Right atrium auricular region (tissue), 2 donors: ENCODE results near the gene MAEA. TPM values are rescaled to one million over a fixed set of nuclear protein-coding genes. Genes with fewer than 3 reads are reported as not detected.
"Not testable (repeated sequence)": the region's sequence is repeated elsewhere in the genome, so short reads cannot be mapped to it uniquely, and the experiment has no call there.

Source experiments
- DNase-seq: peaks from one replicate; pipeline ENCODE4 v3.0.0-alpha.2; 2019; ENCODE audit warnings: low spot score
- H3K27ac ChIP-seq, 2 donors: fragments of 200-600 bp; sonication (generic); 1 replicate in 1 of 2; 2 replicates in 1 of 2; pipeline ENCODE4 v1.5.1; 2016 to 2019
- H3K27me3 ChIP-seq, 2 donors: fragments of 200-600 bp; sonication (generic); one replicate each; pipeline versions ENCODE4 v1.5.1 to v1.6.0; 2017 to 2019
- H3K36me3 ChIP-seq: fragments of 200-600 bp; sonication (generic); one replicate; pipeline ENCODE4 v1.5.1; 2016
- H3K4me1 ChIP-seq, 2 donors: fragments of 200-600 bp; sonication (generic); one replicate each; pipeline versions ENCODE4 v1.5.1 to v1.6.0; 2017 to 2019
- H3K4me3 ChIP-seq, 2 donors: fragments of 200-600 bp; sonication (generic); 1 replicate in 1 of 2; 2 replicates in 1 of 2; pipeline ENCODE4 v1.5.1; 2017 to 2019; ENCODE audit warnings: mild to moderate bottlenecking in 1 of 2, moderate library complexity in 1 of 2
- H3K9me3 ChIP-seq, 2 donors: fragments of 200-600 bp; sonication (generic); one replicate each; pipeline ENCODE4 v1.5.1; 2019
- total RNA-seq, 2 donors: library from RNA; depleted of rRNA; stranded (reverse); fragments of >200 nt; gene quantifications; one replicate each; pipeline ENCODE4 v1.1.0, GENCODE V29; 2016
- TF ChIP-seq, protein P1 (sequence below), 2 donors: fragments of 200-600 bp; sonication (generic); IDR thresholded peaks; one replicate each; pipeline ENCODE4 v1.5.1; 2019; ENCODE audit warnings: antibody characterized with exemption in 2 of 2

The MAEA gene
- total RNA-seq, 2 donors from 2014 or later, result 46.0 to 51.7 TPM

- Histone ChIP-seq H3K4me3 (no peak overlapping the region), H3K36me3 (peaks cover 65% of the 10 kb centered on the region), H3K27ac (no peak overlapping the region), H3K27me3 (no peaks in the 10 kb centered on the region), H3K4me1 (peaks cover 0 to 9% of the 10 kb centered on the region in 2 donors), H3K9me3 (no peaks in the 10 kb centered on the region)
- TF ChIP-seq, protein P1, sequence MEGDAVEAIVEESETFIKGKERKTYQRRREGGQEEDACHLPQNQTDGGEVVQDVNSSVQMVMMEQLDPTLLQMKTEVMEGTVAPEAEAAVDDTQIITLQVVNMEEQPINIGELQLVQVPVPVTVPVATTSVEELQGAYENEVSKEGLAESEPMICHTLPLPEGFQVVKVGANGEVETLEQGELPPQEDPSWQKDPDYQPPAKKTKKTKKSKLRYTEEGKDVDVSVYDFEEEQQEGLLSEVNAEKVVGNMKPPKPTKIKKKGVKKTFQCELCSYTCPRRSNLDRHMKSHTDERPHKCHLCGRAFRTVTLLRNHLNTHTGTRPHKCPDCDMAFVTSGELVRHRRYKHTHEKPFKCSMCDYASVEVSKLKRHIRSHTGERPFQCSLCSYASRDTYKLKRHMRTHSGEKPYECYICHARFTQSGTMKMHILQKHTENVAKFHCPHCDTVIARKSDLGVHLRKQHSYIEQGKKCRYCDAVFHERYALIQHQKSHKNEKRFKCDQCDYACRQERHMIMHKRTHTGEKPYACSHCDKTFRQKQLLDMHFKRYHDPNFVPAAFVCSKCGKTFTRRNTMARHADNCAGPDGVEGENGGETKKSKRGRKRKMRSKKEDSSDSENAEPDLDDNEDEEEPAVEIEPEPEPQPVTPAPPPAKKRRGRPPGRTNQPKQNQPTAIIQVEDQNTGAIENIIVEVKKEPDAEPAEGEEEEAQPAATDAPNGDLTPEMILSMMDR (IDR thresholded peaks at IDR 0.05), result no peak
- DNase-seq, result no peak
These were observed 41.3 kb downstream of the MAEA start for GRCh38 chr4:1330761-1331590.

- H3K27ac ChIP-seq, result no peak overlapping the region
- DNase-seq, result no peak
- no peaks in the 10 kb centered on the region for H3K27me3 ChIP-seq
- TF ChIP-seq, protein P1 (IDR thresholded peaks at IDR 0.05), result no peak
- H3K4me1 ChIP-seq, result peaks cover 0 to 9% of the 10 kb centered on the region in 2 donors
- no peak overlapping the region for H3K4me3 ChIP-seq
- no peaks in the 10 kb centered on the region for H3K9me3 ChIP-seq
- peaks cover 64% of the 10 kb centered on the region for H3K36me3 ChIP-seq
These were observed 42.1 kb downstream of the MAEA start for GRCh38 chr4:1331591-1332353.

DNA sequence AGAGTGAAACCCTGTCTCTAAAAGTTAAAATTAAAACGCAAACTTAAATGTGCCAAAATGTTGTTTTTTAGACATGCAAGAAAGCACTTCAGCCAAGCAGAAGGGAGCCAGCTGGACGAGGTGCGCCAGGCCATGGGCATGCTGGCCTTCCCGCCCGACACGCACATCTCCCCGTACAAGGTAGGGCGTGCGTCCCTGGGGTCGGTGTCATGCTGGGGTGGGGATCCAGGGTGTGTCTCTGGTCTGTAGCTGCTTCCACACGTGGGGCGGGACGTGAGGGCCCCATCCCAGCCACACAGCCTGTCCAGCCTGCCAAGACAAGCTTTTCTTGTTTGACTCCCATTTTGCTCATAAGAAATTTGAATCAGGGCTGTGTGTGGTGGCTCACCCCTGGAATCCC lies 43.0 kb downstream of the MAEA start:
- peaks cover 64% of the 10 kb centered on the region for H3K36me3 ChIP-seq

GRCh38 chr4:1333256-1333655 lies 43.6 kb downstream of the MAEA start:
- TF ChIP-seq, protein P1 (IDR thresholded peaks at IDR 0.05), result no peak
- no peak overlapping the region for H3K4me3 ChIP-seq
- H3K9me3 ChIP-seq, result no peaks in the 10 kb centered on the region
- H3K36me3 ChIP-seq, result peaks cover 64% of the 10 kb centered on the region
- peaks cover 0 to 9% of the 10 kb centered on the region in 2 donors for H3K4me1 ChIP-seq
- no peak for DNase-seq
- no peak overlapping the region for H3K27ac ChIP-seq
- no peaks in the 10 kb centered on the region for H3K27me3 ChIP-seq

More for the DNA sequence above, 43.0 kb downstream of the MAEA start:
- Histone ChIP-seq H3K27me3 (no peaks in the 10 kb centered on the region), H3K27ac (no peak overlapping the region), H3K4me1 (peaks cover 0 to 9% of the 10 kb centered on the region in 2 donors), H3K9me3 (no peaks in the 10 kb centered on the region), H3K4me3 (no peak overlapping the region)
- TF ChIP-seq, protein P1 (IDR thresholded peaks at IDR 0.05), result no peak
- DNase-seq, result no peak

GRCh38 chr4:1333851-1334578 lies 44.3 kb downstream of the MAEA start:
- H3K36me3 ChIP-seq, result peaks cover 64% of the 10 kb centered on the region

GRCh38 chr4:1334579-1334895 lies 44.8 kb downstream of the MAEA start:
- no peak overlapping the region for H3K27ac ChIP-seq
- H3K9me3 ChIP-seq, result no peaks in the 10 kb centered on the region

More at GRCh38 chr4:1333851-1334578, 44.3 kb downstream of the MAEA start:
- not testable (repeated sequence) for H3K27me3 ChIP-seq, DNase-seq, H3K4me3 ChIP-seq, H3K9me3 ChIP-seq, H3K4me1 ChIP-seq, H3K27ac ChIP-seq

DNA sequence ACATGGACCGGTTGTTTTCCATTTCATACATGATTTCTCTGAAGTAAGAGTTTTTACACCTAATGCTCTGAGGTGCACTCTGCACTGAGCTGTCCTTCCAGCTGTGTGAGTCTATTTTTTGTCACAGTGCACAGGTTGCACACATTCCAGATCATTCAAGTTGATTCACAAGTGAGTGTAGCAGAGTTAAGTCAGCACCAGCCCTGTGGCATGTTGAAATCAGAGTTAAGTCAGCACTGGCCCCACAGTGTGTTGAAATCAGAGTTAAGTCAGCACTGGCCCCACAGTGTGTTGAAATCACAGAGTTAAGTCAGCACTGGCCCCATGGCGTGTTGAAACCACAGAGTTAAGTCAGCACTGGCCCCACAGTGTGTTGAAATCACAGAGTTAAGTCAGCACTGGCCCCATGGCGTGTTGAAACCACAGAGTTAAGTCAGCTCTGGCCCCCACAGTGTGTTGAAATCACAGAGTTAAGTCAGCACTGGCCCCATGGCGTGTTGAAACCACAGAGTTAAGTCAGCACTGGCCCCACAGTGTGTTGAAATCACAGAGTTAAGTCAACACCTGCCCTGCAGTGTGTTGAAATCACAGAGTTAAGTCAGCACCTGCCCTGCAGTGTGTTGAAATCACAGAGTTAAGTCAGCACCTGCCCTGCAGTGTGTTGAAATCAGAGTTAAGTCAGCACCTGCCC lies 45.6 kb downstream of the MAEA start:
- peaks cover 72% of the 10 kb centered on the region for H3K36me3 ChIP-seq
- H3K4me1 ChIP-seq, DNase-seq, H3K27ac ChIP-seq, H3K27me3 ChIP-seq, H3K4me3 ChIP-seq, H3K9me3 ChIP-seq: not testable (repeated sequence)

More at GRCh38 chr4:1334579-1334895, 44.8 kb downstream of the MAEA start:
- DNase-seq, result no peak
- TF ChIP-seq, protein P1 (IDR thresholded peaks at IDR 0.05), result no peak
- Histone ChIP-seq H3K36me3 (peaks cover 64% of the 10 kb centered on the region), H3K27me3 (no peaks in the 10 kb centered on the region), H3K4me3 (no peak overlapping the region), H3K4me1 (peaks cover 0 to 6% of the 10 kb centered on the region in 2 donors)
